Measurements from ENCODE around the gene ZNF862.

Gene ZNF862

GRCh38 chr7:149867762-149868622 is 29.8 kb downstream of the ZNF862 start:
- DNase-seq: no peak

DNA sequence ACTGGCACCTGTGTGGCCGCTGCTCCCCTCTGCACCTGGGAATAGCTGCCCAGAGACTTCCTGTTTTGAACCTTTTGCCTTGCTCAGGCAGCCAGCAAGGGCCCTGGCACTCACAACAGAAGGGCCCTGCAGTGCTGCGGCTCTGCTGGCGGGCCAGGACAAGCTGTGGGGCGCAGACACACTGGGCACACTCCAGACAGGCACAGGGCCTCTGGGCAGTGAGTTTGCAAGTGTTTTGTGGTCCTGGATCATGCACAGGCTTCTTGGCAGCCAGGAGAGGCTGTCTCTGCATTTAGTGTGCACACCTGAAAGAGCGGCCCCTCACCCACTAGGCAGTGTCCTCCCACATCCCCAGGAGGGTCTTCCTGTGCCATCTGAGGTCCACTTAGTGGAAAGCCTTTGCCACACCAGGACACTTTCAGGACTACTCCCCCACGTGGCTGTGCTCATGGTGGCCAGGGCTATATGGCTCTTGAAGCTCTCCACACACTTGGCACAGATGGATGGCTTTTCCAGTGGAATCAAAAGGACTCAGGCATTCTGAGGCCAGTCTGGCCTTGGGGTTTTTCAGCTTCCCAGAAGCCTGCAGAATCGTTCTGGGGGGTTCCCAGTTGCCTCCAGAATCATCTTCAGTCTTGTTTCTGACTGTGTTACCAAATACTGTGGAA is 30.6 kb downstream of the ZNF862 start:
- no peak for DNase-seq

DNA sequence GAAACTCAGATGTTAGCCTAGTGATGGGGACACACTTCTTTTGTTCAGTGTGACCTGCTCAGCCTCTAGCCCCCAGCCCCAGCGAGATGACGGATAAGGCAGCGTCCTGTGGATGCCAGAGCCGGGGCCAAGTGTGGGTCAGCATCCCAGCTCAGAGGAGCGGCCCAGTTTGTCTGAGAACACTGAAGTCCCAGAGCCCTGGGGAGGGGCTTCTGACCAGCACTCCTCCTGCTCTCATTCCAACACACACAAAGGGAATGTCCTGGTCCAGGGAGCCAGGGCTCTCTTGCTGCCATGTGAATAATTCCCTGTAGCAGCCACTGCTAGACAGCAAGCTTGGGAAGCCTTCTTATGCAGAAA is 31.1 kb downstream of the ZNF862 start:
- no peak for DNase-seq

DNA sequence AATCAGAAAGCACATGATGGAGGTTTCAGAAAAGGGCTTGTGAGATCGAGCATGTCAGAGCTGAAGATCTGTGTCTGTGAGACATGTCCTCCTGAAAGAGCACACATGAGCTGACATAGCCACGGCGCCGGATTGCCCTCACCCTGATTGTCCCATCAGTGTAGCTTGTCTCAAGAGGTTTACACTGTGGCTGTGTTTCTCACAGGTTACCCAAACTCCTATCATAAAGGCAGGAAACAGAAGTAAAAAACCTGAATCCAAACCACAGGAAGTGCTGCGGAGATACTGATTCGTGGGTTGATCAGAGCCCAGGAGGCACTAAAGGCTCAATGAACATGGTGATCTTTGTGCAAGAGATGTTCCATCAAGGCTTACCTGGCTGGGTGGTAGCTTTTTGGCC is 31.7 kb downstream of the ZNF862 start:
- DNase-seq: no peak

GRCh38 chr7:149870274-149870673 is 32.1 kb downstream of the ZNF862 start:
- DNase-seq: no peak

- no peak for DNase-seq
Observed at GRCh38 chr7:149870701-149871483, 32.7 kb downstream of the ZNF862 start.

DNA sequence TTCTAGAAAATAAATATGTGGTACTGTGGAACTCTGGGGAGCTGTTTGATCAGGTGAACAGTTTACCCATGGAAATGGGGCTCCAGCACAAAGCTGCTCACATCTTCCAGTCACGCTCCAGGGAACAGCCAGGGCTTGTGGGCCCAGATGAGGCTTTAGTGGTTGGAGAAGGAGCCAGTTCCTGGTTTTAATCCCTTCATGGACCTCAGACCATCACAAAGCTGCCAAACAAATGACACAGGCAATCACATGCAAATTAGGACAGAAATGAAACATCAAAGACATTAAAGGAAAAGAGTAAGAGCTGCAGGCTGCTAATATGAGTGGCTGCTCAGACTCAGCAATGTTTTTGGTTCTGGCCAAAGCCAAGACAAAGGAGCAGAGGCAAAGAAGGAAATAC is 33.4 kb downstream of the ZNF862 start:
- no peak for DNase-seq

DNA sequence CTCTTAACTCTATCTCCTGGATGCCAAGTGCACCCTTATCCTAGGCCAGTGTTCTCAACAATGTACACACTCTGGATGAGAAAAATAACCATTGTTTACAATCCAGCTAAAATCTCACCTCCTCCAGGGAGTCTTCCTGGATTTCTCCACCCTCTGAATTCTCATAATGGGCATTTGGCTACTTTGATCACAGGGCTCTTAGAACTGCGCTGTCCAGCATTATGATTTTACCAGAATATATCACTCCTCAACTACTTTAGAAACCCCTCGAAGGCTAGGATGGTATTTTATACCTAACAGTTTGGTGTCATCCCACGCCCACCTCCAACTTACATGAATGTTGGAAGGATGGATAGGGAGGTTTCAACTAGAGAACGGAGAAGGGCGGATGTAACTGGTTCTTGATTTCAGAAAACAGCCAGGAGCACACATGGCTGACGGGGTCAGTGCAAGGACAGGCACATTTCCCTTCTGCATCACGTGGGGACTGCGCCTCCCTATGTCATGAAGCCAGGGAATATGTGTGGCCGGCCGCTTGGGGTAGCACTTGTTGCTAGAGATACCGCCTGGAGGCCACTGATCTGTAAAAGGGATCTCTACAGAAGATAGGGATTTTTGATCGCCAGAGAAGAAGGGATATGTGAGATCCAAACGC is 34.4 kb downstream of the ZNF862 start:
- peak; percentile 81 for DNase-seq

DNA sequence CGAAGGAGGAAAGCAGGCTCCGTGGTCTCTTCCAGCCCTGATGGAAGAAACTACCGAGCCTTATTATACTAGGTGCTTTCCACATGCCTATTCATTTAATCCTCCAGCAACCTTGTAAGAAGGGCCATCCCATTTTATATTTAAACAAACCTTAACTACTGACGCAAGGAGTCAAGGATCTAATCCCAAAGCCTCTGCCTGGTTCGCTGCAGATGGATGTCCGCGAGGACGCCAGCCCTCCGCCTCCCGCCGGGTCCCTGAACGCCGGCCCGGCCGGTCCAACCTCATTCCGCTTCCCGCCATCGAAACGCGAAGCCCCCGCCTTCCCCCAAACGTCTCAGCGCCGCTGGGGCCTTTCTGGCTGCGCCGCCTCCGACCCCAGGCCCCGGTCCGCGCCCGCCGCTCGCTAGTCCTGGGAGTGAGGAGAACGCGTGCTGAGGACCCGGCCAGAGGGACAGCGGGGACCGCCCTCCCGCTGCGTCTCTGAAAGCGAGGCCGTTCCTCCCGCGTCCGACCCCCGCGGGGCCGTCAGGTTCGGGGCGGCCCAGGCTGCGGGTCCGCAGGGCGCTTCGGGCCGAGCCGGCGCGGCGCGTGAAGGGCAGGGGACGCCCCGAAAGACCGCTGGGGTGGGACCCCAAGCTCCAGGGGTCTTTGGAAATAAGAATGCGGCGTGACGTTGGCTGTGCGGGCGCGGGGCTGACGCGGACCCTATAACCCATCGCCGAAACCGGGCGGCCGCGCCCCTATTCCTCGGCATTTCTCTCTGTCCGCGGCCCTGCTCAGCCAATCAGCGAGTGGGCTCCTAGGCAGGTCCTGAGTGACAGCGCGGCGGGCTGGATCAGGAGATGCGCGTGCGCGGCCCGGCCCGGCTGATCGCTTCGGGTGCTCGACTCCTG is 35.1 kb downstream of the ZNF862 start, which contains the start of gene ATP6V0E2:
TSS of gene ATP6V0E2 (plus strand) at position 896 of the 896 bp plus-strand sequence. CDS start 97 bp downstream, outside the sequence.
- peak; percentile 88 for DNase-seq

DNA sequence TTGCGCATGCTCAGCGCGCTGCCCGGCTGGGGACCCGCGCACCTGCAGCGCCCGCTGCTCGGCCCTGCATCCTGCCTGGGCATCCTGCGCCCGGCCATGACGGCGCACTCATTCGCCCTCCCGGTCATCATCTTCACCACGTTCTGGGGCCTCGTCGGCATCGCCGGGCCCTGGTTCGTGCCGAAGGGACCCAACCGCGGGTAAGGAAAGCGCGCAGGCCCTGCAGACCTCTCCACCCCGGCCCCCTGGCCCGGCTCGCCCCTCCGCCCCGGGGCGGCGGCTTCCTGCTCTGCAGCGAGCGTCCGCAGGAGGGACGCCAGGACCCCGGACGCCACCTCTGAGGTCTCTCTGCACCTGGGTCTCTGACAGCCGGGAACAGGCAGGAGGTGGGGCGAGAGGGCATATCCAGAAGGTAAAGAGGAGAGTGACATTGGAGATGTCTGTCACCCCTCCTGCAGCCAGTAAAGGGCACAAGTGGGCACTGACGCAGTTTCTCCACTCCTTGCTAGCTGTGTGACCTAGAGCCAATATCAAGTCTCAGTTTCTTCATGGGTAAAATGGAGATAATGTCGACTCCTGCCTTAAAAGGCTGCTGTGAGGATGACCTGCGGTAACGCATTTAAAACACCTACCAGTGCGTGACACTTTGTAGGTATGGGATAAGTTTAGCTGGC is 35.9 kb downstream of the ZNF862 start:
- DNase-seq: no peak

GRCh38 chr7:149874644-149875028 is 36.5 kb downstream of the ZNF862 start:
- no peak for DNase-seq

DNA sequence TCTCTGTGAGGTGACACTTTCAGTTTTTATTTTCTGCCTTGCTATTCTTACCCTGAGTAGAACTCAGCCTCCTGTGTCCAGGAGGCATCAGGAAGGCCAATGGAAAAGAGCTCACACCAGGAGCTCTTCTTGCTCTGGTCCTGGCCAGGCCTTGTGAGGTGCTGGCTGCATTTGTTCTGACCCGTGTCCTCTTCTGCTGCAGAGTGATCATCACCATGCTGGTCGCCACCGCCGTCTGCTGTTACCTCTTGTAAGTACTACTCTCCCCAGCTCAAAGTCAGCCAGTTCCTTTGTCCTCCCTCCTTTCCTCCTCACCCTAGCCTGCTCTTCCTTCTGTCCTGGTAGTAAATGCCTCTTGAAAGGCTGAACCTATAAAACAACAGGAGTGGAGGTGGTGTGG is 37.2 kb downstream of the ZNF862 start:
- no peak for DNase-seq

DNA sequence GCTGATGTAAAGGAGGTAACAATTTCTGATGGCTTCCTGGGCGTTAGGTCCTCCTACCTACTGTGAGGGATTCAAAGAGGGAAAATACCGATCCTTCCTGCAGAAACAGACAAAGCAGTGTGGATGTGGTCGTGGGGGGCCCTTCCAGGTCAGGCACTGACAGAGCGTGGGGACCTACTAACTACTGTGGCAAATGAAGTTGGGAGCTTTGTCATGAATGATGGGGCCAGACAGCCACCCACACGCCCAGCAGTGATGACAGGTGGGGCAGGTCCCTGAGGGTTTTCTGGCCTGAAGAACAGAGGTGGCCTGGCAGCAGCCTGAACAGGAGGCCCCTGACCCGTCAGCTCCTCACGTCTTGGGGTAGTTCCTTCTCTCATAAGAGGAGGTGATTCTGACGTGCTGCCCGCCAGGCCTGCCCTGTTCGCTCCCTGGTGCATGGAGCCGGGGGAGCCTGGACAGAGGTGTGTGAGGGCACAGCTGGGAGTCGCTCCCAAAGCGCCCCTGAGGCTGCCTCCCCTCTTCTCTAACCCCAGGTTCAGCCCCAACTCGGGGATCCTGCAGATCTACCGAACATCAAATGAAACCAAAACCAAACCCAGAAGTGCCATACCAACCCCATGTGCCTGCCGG is 39.8 kb downstream of the ZNF862 start:
- DNase-seq: no peak

GRCh38 chr7:149878523-149878921 is 40.3 kb downstream of the ZNF862 start:
- DNase-seq: no peak

- DNase-seq: no peak
Observed at GRCh38 chr7:149879271-149879743, 41.1 kb downstream of the ZNF862 start.

DNA sequence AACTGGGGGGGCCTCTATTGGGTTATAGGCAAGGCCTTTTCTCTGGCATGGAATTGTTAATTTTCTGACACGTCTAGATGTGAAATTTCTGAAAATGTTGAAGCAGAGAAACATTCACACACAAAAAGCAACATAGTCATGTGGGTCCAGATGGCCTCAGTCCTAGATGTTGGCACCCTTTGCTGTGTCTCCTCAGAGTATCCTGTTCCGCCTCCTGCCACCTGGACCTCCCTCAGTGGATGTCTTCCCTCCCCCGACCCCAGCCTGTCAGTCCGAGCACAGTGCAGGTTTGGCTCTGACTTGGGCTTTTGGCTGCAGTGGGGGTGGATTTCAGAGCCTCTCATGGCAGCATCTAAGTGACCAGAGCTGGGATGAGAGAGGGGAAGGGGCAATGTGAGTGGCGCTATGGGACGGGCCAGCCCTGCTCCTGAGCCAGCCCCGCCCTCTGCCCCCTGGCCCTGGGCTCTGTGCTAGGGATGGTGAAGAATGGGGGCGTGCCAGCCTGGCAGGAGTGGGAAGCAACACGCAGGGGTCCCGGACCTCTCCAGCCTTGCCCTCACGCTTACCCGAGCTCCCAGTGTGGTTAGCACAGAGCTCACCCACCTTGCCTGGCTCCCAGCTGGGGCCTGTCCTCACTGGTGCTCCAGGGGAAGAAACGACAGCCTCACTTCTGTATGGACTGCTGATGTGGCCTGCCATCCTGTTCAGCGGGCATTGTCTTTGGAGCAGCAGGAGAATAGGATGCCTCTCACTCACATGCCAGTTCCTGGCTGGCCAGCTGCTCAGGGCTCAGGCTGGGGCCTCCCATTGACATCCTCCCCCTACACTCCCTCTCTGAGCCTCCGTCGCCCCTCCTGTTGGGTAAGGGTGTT is 41.8 kb downstream of the ZNF862 start:
- DNase-seq: no peak

GRCh38 chr7:149880638-149881311 is 42.6 kb downstream of the ZNF862 start:
- DNase-seq: no peak

DNA sequence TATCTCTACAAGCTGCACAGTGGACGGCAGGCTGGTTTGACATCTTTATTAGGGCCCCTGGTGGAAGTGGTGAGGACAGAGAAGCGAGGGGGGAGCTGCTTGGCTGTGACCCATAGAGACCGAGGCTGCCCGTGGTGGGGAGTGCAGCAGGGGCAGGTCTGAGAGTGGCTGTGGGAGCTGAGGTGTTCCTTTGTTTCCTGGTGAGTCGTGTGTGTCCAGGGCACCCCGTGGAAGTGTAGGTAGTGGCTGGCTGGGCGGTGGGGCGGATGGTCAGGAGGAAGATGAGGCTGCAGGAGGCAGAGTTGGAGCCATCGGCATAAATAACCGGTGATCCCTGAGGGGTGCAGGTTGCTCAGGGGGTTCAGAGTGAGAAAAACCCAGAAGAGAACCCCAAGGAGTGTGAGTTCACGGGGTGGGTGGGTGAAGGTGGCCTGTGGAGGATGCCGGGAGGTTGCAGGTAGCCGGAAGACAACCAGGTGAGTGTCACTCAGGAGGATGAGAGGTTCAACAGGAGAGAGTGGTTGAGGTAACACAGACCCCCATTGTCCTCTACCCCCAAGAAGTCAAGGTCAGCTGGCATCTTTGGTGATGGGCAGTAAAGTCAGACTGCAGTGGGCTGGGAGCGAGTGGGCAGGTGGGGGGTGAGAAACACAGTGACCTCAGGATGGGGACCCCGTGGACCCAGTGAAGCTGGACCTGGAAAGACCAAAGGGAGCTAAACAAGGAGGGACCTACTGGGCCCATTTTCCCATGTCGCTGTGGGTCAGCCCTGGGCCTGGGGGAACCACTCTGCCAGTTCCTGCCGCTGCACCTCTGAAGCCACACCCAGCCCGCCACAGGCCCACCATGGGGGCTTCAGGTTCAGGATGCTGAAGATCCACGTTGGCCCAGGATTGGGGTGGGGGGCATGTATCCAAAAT is 43.4 kb downstream of the ZNF862 start:
- DNase-seq: no peak
